Osteocyte (in vitro differentiated cells): ENCODE results near the gene TNFRSF1B. TPM values are rescaled to one million over a fixed set of nuclear protein-coding genes. Genes with fewer than 3 reads are reported as not detected.

Source experiments
- DNase-seq: peaks from one replicate; pipeline ENCODE4 v3.0.0; 2021; ENCODE audit warnings: mixed read lengths; ENCODE audit not compliant: unreplicated experiment; ENCODE audit errors: extremely low spot score
- H3K27ac Mint-ChIP-seq: one replicate; pipeline ENCODE4 v1.8.0; 2021; ENCODE audit warnings: mild to moderate bottlenecking, mixed read lengths; ENCODE audit not compliant: unreplicated experiment
- H3K27me3 Mint-ChIP-seq: one replicate; pipeline ENCODE4 v1.8.0; 2021; ENCODE audit warnings: mixed read lengths; ENCODE audit not compliant: unreplicated experiment
- H3K36me3 Mint-ChIP-seq: one replicate; pipeline ENCODE4 v1.8.0; 2021; ENCODE audit warnings: mixed read lengths; ENCODE audit not compliant: unreplicated experiment
- H3K4me1 Mint-ChIP-seq: one replicate; pipeline ENCODE4 v1.8.0; 2021; ENCODE audit warnings: mixed read lengths; ENCODE audit not compliant: unreplicated experiment
- H3K4me3 Mint-ChIP-seq: one replicate; pipeline ENCODE4 v1.8.0; 2021; ENCODE audit warnings: mild to moderate bottlenecking, moderate library complexity, mixed read lengths; ENCODE audit not compliant: unreplicated experiment
- H3K9me3 Mint-ChIP-seq: one replicate; pipeline ENCODE4 v1.8.0; 2021; ENCODE audit warnings: mixed read lengths; ENCODE audit not compliant: unreplicated experiment
- total RNA-seq: library from RNA; stranded (reverse); gene quantifications from 2 replicates; pipeline ENCODE4 v1.2.1, GENCODE V29; 2021
- TF ChIP-seq, protein P1 (sequence below): fragments of 200-600 bp; sonication (generic); IDR thresholded peaks from 2 replicates; pipeline ENCODE4 v1.5.0; 2021; ENCODE audit warnings: antibody characterized with exemption, mild to moderate bottlenecking, moderate library complexity

TNFRSF1B gene
- total RNA-seq, 1 donor from 2014 or later = 7.4 TPM

DNA sequence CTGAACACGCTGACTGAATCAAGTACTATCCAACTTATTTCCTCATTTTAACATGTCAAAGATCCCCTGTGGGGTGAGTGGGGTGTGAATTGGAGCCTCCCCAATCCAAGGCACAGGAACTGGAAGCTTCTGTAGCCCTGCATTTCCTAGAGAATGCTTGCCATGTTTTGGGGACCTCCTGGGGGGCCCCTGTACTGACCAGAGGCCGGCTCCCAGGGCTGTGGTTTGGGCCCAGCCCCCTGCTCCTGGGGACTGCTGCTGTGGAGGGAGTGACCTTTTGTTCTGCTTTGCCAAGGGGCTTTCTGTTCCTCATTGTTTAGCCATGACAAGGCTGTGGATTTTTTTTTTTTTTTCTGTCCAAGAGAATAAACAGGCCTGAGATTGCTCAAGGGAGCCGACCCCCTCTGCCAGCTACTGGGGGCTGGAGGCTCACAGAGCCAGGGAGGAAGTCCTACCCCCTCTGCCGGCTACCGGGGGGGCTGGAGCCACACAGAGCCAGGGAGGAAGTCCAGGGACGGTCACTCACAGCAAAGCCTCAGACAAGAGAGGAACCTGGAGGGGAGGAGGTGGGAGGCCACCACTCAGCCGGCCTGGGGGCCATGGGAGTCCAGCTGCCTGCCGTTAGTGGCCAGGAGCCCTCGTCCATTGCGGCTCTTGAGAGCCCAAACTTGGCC lies 17.4 kb downstream of the TNFRSF1B start:
- TF ChIP-seq, protein P1, sequence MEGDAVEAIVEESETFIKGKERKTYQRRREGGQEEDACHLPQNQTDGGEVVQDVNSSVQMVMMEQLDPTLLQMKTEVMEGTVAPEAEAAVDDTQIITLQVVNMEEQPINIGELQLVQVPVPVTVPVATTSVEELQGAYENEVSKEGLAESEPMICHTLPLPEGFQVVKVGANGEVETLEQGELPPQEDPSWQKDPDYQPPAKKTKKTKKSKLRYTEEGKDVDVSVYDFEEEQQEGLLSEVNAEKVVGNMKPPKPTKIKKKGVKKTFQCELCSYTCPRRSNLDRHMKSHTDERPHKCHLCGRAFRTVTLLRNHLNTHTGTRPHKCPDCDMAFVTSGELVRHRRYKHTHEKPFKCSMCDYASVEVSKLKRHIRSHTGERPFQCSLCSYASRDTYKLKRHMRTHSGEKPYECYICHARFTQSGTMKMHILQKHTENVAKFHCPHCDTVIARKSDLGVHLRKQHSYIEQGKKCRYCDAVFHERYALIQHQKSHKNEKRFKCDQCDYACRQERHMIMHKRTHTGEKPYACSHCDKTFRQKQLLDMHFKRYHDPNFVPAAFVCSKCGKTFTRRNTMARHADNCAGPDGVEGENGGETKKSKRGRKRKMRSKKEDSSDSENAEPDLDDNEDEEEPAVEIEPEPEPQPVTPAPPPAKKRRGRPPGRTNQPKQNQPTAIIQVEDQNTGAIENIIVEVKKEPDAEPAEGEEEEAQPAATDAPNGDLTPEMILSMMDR = peak; percentile 48

DNA sequence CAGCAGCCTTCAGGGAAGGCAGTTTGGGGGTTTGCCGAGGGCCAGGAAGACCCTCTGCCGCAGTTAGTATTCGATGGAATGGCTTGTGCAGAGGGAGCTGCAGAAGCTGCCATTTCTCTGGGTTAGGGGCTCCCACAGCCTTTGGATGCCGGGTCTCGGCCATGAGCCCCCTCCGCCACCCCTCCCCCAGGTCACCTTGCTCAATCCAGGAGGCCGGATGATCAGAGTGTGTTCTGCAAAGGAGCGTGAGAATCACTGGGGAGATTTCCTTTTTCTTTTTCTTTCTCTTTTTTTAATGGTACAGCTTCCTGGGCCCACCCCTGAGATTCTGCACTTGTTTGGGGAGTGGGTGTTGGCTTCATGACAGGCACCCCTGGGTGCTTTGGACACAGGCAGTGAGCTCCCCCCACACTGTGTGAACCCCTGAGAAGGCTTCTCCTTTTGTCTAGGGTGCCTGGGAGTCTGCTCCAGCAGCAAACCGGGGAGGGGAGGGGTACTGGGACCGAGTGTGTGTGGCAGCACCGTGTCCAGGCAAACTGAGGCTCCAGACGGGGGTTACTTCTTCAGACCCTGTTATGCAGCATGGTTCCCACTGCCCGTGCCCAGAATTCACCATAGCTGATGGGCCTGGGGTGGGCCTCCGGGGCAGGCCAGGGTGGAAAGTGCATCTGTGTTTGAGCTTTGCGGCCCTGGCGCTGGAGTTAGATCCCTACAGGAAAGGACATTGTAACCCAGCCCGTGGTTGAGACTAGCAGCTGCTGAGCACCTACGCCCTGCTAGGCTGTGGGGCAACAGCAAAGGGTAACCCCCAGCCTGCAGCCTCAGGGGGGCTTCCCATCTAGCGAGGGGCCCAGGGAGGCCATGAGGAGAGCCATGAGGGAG lies 18.5 kb downstream of the TNFRSF1B start:
- Mint-ChIP-seq H3K36me3 (no peaks in the 10 kb centered on the region), H3K4me3 (peak overlapping the region; percentile 26), H3K9me3 (no peaks in the 10 kb centered on the region), H3K4me1 (peaks cover 63% of the 10 kb centered on the region), H3K27ac (peak overlapping the region; percentile 95), H3K27me3 (no peaks in the 10 kb centered on the region)
- TF ChIP-seq, protein P1 = no peak
- no peak for DNase-seq

More for the DNA sequence above, 17.4 kb downstream of the TNFRSF1B start:
- peak overlapping the region; percentile 95 for H3K27ac Mint-ChIP-seq
- no peak overlapping the region for H3K4me3 Mint-ChIP-seq
- peaks cover 63% of the 10 kb centered on the region for H3K4me1 Mint-ChIP-seq
- H3K27me3 Mint-ChIP-seq = no peaks in the 10 kb centered on the region
- no peaks in the 10 kb centered on the region for H3K36me3 Mint-ChIP-seq
- H3K9me3 Mint-ChIP-seq = no peaks in the 10 kb centered on the region
- DNase-seq = peak; percentile 90

DNA sequence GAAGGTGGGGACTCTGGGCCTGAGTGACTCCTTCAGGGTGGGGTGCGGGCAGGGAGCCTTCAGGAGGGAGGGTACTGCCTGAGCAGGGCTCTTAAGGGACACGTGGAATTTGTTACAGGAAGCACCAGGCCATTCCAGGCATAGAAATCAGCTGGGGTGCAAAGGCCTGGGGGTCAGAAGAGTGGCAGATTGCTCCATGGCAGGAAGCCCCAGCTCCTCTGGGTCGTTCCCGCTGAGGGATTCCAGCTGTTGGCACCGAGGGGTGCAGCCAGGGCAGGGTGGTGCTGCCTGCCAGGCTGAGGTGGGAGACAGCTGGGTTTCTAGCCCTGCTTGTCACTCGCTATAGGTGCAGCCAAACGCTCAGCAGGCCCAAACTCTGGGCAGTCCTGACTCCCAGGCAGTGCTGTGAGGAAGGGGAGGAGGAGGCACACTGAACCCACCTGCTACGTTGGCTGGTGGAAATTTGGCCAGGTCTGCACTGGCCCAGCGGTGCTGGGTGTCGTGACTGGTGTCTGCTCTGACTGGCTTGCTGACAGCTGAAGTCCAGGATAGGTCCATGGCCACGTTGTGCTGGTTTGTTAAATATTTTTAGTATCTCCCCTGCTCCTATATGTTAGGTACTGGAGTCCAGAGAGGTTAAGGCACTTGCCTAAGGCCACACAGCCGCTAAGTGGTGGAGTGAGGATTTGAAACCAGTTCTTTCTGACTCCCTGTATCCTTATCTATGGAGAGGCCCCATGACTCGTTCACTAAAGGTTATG lies 19.3 kb downstream of the TNFRSF1B start:
- Mint-ChIP-seq H3K9me3 (no peaks in the 10 kb centered on the region), H3K27ac (peak overlapping the region; percentile 95), H3K36me3 (no peaks in the 10 kb centered on the region), H3K4me3 (no peak overlapping the region), H3K4me1 (peaks cover 60% of the 10 kb centered on the region), H3K27me3 (peaks cover 3% of the 10 kb centered on the region)
- TF ChIP-seq, protein P1 = no peak
- no peak for DNase-seq

DNA sequence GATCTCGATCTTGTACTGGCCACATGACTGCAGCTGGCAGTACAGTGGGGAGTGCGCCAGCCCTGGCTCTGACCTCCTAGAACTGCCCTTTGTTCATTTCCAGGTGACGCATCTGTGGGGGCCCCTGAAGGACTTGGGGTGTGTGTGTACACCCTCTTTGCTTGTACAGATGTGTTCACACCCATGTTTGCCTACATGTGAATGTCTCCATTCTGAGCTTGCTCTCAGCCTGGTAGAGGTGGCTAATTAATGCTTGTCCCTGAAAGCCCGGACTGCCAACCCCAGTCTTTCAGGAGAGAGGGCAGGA lies 19.8 kb downstream of the TNFRSF1B start:
- Mint-ChIP-seq H3K27me3 (peaks cover 3% of the 10 kb centered on the region), H3K4me3 (no peak overlapping the region), H3K36me3 (no peaks in the 10 kb centered on the region), H3K4me1 (peaks cover 58% of the 10 kb centered on the region), H3K9me3 (no peaks in the 10 kb centered on the region), H3K27ac (peak overlapping the region; percentile 18)
- DNase-seq = no peak
- TF ChIP-seq, protein P1 = no peak

DNA sequence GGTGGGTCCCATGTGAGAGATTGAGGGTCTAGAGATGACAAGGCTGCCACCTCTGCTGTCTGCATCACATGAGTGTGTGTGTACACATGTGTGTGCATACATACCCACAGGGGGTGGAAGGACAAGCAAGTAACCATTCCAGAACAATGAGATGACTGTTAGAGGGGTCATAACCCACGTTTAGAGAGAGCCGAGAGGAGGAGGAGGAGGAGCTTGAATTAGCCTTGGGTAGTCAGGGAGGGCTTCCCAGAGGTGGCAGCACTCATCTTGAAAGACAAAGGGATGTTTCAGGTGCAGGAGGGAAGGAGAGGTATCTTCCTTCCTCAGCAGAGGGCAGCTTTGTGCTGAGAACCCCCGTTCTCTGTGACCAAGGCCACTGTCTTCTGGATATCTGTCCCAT lies 21.3 kb downstream of the TNFRSF1B start:
- Mint-ChIP-seq H3K27me3 (peaks cover 3% of the 10 kb centered on the region), H3K36me3 (no peaks in the 10 kb centered on the region), H3K27ac (no peak overlapping the region), H3K9me3 (no peaks in the 10 kb centered on the region), H3K4me1 (peaks cover 65% of the 10 kb centered on the region), H3K4me3 (no peak overlapping the region)
- TF ChIP-seq, protein P1 = no peak
- no peak for DNase-seq
